A673 (cell line): ENCODE data around the gene OAS2. TPM values are rescaled to one million over a fixed set of nuclear protein-coding genes. Genes with fewer than 3 reads are reported as not detected.

Experiments used
- BruUV-seq: library from RNA; stranded (reverse); fragments of 400-500 nt; replicated peaks from 2 replicates; lab custom pipeline; 2021; lab: Mats Ljungman, UMichigan
- CTCF ChIA-PET: fragments of 300-600 bp; sonication (Branson Sonifier 250); formaldehyde crosslinking; loops from one replicate; lab custom pipeline; 2022; ENCODE audit warnings: antibody characterized with exemption; lab: Charles Lee
- POLR2A ChIA-PET: fragments of 300-600 bp; sonication (Branson Sonifier 250); formaldehyde crosslinking; loops from one replicate; lab custom pipeline; 2022; ENCODE audit warnings: antibody characterized with exemption; ENCODE audit not compliant: low non-redundant PET; lab: Charles Lee
- DNase-seq: peaks from one replicate; pipeline ENCODE4 v3.0.0-alpha.2; 2015; ENCODE audit warnings: low spot score
- H3K27ac ChIP-seq: fragments of 200-600 bp; sonication (generic); 2 replicates; pipeline ENCODE4 v1.5.1; 2016; ENCODE audit warnings: mixed run types, low read depth, mild to moderate bottlenecking, mixed read lengths, antibody characterized with exemption, low read length; ENCODE audit not compliant: poor library complexity, severe bottlenecking
- H3K27me3 ChIP-seq: fragments of 200-600 bp; sonication (generic); replicated peaks from 2 replicates; pipeline ENCODE4 v1.6.1; 2017; ENCODE audit warnings: mixed run types, low read depth, mild to moderate bottlenecking, mixed read lengths, antibody characterized with exemption, low read length; ENCODE audit not compliant: insufficient read depth, poor library complexity
- H3K36me3 ChIP-seq: fragments of 200-600 bp; sonication (generic); 2 replicates; pipeline ENCODE4 v1.6.1; 2016; ENCODE audit warnings: mixed run types, mild to moderate bottlenecking, mixed read lengths, antibody characterized with exemption, low read length; ENCODE audit not compliant: insufficient read depth, poor library complexity, severe bottlenecking
- H3K4me1 ChIP-seq: fragments of 200-600 bp; sonication (generic); 2 replicates; pipeline ENCODE4 v1.6.1; 2017; ENCODE audit warnings: mixed run types, mild to moderate bottlenecking, mixed read lengths, antibody characterized with exemption, low read length; ENCODE audit not compliant: insufficient read depth, poor library complexity, severe bottlenecking
- H3K4me3 ChIP-seq: fragments of 200-600 bp; sonication (generic); 2 replicates; pipeline ENCODE4 v1.5.1; 2016; ENCODE audit warnings: low read depth, mixed run types, mild to moderate bottlenecking, mixed read lengths, low read length; ENCODE audit not compliant: poor library complexity, severe bottlenecking
- H3K9me3 ChIP-seq: fragments of 200-600 bp; sonication (generic); 2 replicates; pipeline ENCODE4 v1.6.1; 2016; ENCODE audit warnings: mixed run types, low read depth, mild to moderate bottlenecking, mixed read lengths, antibody characterized with exemption, low read length; ENCODE audit not compliant: poor library complexity, severe bottlenecking
- CTCF ChIP-seq: fragments of 300-800, 200-600 bp; sonication (generic); conservative IDR thresholded peaks from 2 replicates; pipeline ENCODE4 v1.5.1; 2017; ENCODE audit warnings: low read depth, mild to moderate bottlenecking, antibody characterized with exemption, low read length, moderate library complexity, mixed read lengths
- EZH2 ChIP-seq: fragments of 200-600 bp; sonication (generic); IDR thresholded peaks from 2 replicates; pipeline ENCODE4 v1.6.1; 2017; ENCODE audit warnings: borderline replicate concordance, low read depth, mild to moderate bottlenecking, mixed read lengths, antibody characterized with exemption, low read length; ENCODE audit not compliant: poor library complexity, severe bottlenecking
- intact Hi-C: fragments of 100-400 bp; cut with micrococcal nuclease; formaldehyde crosslinking; loops from one replicate; pipeline ENCODE4 v1.10.0; 2022; ENCODE audit not compliant: unreplicated experiment
- total RNA-seq: library from RNA; stranded (reverse); gene quantifications from 2 replicates; pipeline ENCODE4 v1.2.3, GENCODE V29; 2021

OAS2 gene
- total RNA-seq, 1 experiment from 2014 or later = not detected

- ChIA-PET POLR2A (interaction anchor here (0.6 to 0.7 kb wide), 2 partner anchors 92 to 146 kb away, joined by 3 read pairs; no protein-coding TSS in a partner anchor), CTCF (interaction anchor here (0.5 to 1.7 kb wide), 25 partner anchors 12 to 756 kb away, joined by 3 to 15 read pairs (median 4); partner anchors contain the start of genes CFAP73, OAS2 and RASAL1)
- H3K9me3 ChIP-seq = no peaks in the 10 kb centered on the region
- peak; percentile 86 for DNase-seq
- no peaks in the 10 kb centered on the region for H3K27me3 ChIP-seq
- no peak overlapping the region for H3K4me3 ChIP-seq
- intact Hi-C loops = loop anchor here (2.0 to 10.0 kb wide), 2 partner anchors 38 to 162 kb away; no protein-coding TSS in a partner anchor
- no peak overlapping the region for H3K27ac ChIP-seq
- no TSS peak for BruUV-seq
- no peak for TF ChIP-seq EZH2
- TF ChIP-seq CTCF = peak; percentile 99
- no peaks in the 10 kb centered on the region for H3K36me3 ChIP-seq
- H3K4me1 ChIP-seq = no peaks in the 10 kb centered on the region
Observed at GRCh38 chr12:112992541-112993398, 14.5 kb downstream of the OAS2 start.

- ChIA-PET CTCF (no interaction called here), POLR2A (no interaction called here)
- no peak for DNase-seq
- H3K4me1 ChIP-seq = no peaks in the 10 kb centered on the region
- intact Hi-C loops = loop anchor here (10.0 kb wide), 1 partner anchor 160 kb away; no protein-coding TSS in a partner anchor
- no peaks in the 10 kb centered on the region for H3K27me3 ChIP-seq
- no peaks in the 10 kb centered on the region for H3K36me3 ChIP-seq
- no peak overlapping the region for H3K27ac ChIP-seq
- no peak overlapping the region for H3K4me3 ChIP-seq
- no peaks in the 10 kb centered on the region for H3K9me3 ChIP-seq
- no TSS peak for BruUV-seq
- TF ChIP-seq CTCF = no peak
- TF ChIP-seq EZH2 = no peak
Observed at GRCh38 chr12:112995008-112995407, 16.7 kb downstream of the OAS2 start.

GRCh38 chr12:112996501-112996900 lies 18.2 kb downstream of the OAS2 start:
- no peak for DNase-seq
- POLR2A ChIA-PET = no interaction called here
- intact Hi-C loops = loop anchor here (10.0 kb wide), 1 partner anchor 158 kb away; no protein-coding TSS in a partner anchor

More at GRCh38 chr12:112996501-112996900, 18.2 kb downstream of the OAS2 start:
- TF ChIP-seq EZH2 (no peak), CTCF (no peak)
- Histone ChIP-seq H3K9me3 (no peaks in the 10 kb centered on the region), H3K36me3 (no peaks in the 10 kb centered on the region), H3K27me3 (no peaks in the 10 kb centered on the region), H3K4me3 (no peak overlapping the region), H3K4me1 (no peaks in the 10 kb centered on the region), H3K27ac (no peak overlapping the region)
- BruUV-seq = no TSS peak
- CTCF ChIA-PET = no interaction called here
